Activated CD8-positive, alpha-beta T cell treated with anti-CD3 and anti-CD28 coated beads for 36 hours (primary cell): ENCODE data around the gene NUDT4. TPM values are rescaled to one million over a fixed set of nuclear protein-coding genes. Genes with fewer than 3 reads are reported as not detected.

Experiments
- ATAC-seq: fragments of 200-7000 bp; cut with Tn5 transposase; one replicate; pipeline ENCODE4 v1.10.0; 2021; ENCODE audit warnings: mild to moderate bottlenecking, moderate library complexity
- CTCF ChIA-PET: fragments of 350-600 bp; sonication (Branson Sonifier 250); formaldehyde crosslinking; loops from one replicate; lab custom pipeline; 2021; ENCODE audit warnings: antibody characterized with exemption; lab: Charles Lee
- POLR2A ChIA-PET: fragments of 350-600 bp; sonication (Branson Sonifier 250); formaldehyde crosslinking; loops from one replicate; lab custom pipeline; 2021; ENCODE audit warnings: antibody characterized with exemption; lab: Charles Lee
- DNase-seq: peaks from one replicate; pipeline ENCODE4 v3.0.0-alpha.2; 2020
- H3K27ac Mint-ChIP-seq: one replicate; pipeline ENCODE4 v1.8.0; 2021; ENCODE audit warnings: mild to moderate bottlenecking, mixed read lengths
- H3K27me3 Mint-ChIP-seq: one replicate; pipeline ENCODE4 v1.8.0; 2021; ENCODE audit warnings: mixed read lengths
- H3K36me3 Mint-ChIP-seq: one replicate; pipeline ENCODE4 v1.8.0; 2021; ENCODE audit warnings: low read depth, mixed read lengths
- H3K4me1 Mint-ChIP-seq: one replicate; pipeline ENCODE4 v1.8.0; 2021; ENCODE audit warnings: low read depth, mixed read lengths
- H3K4me3 Mint-ChIP-seq: one replicate; pipeline ENCODE4 v1.8.0; 2021; ENCODE audit warnings: mild to moderate bottlenecking, moderate library complexity, mixed read lengths
- H3K9me3 Mint-ChIP-seq: one replicate; pipeline ENCODE4 v1.8.0; 2021; ENCODE audit warnings: mixed read lengths
- intact Hi-C: fragments of 100-400 bp; cut with micrococcal nuclease; formaldehyde crosslinking; loops from one replicate; pipeline ENCODE4 v1.10.0; 2022
- total RNA-seq, 2 experiments: library from RNA; stranded (reverse); gene quantifications; one replicate each; pipeline ENCODE4 v1.2.3, GENCODE V29; 2021
- TF ChIP-seq, protein P1 (sequence below): fragments of 200-600 bp; IDR thresholded peaks from one replicate; pipeline ENCODE4 v1.8.0; 2022; ENCODE audit warnings: antibody characterized with exemption, mild to moderate bottlenecking

NUDT4 gene
- total RNA-seq, 2 experiments from 2014 or later: 54.9 to 61.9 TPM

DNA sequence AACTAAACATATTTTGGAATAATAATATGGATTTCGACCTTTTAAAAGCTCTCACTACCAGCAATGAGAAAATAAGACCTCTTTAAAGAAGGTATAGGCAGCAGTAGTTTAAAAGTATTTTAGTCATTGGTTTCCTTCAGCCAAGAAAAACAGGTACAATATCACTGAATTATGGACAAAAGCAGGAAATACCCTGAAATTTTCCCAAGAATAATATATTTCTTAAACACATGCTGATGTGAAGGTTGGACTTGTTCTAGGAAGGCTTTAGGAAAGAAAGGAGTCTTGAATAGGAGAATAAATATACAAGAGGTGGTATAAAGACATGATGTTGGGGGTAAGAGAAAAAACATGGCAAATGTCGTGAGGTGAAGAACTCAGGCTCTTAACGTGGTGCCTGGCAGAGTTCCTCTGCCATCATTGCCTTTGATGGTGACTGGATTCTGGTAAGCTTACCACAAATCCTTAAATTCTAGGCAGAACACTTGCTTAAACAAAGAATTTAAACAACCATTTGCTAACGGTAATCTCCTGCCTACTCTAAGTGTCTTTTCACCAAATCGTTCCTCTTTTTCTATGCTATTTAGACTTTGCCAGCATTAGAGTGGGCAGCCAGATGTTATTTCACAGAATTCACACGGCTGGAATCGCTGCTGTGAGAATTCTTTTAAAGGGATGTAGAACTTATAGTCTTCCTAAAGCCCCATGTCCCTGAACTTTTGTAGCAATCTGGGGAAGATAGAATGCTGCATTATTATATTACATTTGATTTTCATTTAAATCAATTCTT lies 11.9 kb upstream of the NUDT4 start:
- Mint-ChIP-seq H3K9me3 (no peaks in the 10 kb centered on the region), H3K4me3 (no peak overlapping the region), H3K4me1 (peaks cover 13% of the 10 kb centered on the region), H3K36me3 (no peaks in the 10 kb centered on the region), H3K27me3 (no peaks in the 10 kb centered on the region), H3K27ac (no peak overlapping the region)
- POLR2A ChIA-PET: interaction anchor here (0.7 kb wide), 1 partner anchor 308 kb away, joined by 3 read pairs; no protein-coding TSS in a partner anchor
- TF ChIP-seq, protein P1, sequence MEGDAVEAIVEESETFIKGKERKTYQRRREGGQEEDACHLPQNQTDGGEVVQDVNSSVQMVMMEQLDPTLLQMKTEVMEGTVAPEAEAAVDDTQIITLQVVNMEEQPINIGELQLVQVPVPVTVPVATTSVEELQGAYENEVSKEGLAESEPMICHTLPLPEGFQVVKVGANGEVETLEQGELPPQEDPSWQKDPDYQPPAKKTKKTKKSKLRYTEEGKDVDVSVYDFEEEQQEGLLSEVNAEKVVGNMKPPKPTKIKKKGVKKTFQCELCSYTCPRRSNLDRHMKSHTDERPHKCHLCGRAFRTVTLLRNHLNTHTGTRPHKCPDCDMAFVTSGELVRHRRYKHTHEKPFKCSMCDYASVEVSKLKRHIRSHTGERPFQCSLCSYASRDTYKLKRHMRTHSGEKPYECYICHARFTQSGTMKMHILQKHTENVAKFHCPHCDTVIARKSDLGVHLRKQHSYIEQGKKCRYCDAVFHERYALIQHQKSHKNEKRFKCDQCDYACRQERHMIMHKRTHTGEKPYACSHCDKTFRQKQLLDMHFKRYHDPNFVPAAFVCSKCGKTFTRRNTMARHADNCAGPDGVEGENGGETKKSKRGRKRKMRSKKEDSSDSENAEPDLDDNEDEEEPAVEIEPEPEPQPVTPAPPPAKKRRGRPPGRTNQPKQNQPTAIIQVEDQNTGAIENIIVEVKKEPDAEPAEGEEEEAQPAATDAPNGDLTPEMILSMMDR: no peak
- CTCF ChIA-PET: interaction anchor here (0.6 kb wide), 1 partner anchor 11 kb away, joined by 4 read pairs; no protein-coding TSS in a partner anchor
- no peak for DNase-seq
- ATAC-seq: no peak
- intact Hi-C loops: no loop called here

DNA sequence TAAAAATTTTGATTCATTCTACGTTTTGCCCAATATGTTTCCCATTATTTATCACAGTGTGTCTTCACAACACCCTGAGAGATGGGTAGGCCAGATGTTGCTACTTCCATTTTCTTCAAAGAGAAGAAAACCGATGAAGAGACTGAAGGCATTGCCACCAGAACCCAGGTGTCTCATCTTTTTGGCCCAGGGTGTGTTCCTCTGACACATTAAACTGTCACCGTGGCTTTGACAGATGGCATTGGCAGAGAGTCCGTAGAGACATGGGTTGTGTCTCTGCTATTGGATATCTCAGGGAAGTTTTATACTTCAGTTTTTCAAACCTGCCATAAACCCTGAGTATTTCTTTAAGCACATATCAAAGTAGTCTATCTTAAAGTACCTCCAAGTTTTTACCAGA lies 11.3 kb upstream of the NUDT4 start:
- no peak for DNase-seq
- peaks cover 13% of the 10 kb centered on the region for H3K4me1 Mint-ChIP-seq
- no peak overlapping the region for H3K27ac Mint-ChIP-seq
- no peaks in the 10 kb centered on the region for H3K27me3 Mint-ChIP-seq
- TF ChIP-seq, protein P1: no peak
- H3K9me3 Mint-ChIP-seq: no peaks in the 10 kb centered on the region
- intact Hi-C loops: no loop called here
- POLR2A ChIA-PET: no interaction called here
- CTCF ChIA-PET: no interaction called here
- H3K36me3 Mint-ChIP-seq: no peaks in the 10 kb centered on the region
- no peak for ATAC-seq
- no peak overlapping the region for H3K4me3 Mint-ChIP-seq

DNA sequence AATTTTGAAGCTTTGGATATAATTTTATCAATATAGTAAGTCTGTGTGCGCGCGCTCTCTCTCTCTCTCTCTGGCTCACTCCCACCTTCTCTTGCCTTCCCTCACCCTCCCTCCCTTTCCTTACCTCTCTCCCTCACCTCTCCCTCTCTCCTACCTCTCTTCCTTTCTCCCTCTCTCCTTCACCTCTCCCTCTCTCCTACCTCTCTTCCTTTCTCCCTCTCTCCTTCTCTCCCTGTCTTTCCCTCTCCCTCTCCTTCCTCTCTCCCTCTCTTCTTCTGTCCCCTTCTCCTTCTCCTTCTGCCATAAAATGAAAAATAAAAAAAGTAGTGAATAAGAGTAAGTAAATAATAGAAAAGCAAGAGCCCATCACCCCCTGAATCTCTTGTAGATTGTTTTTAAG lies 9.0 kb upstream of the NUDT4 start:
- ATAC-seq: no peak
- intact Hi-C loops: no loop called here
- no peaks in the 10 kb centered on the region for H3K27me3 Mint-ChIP-seq

DNA sequence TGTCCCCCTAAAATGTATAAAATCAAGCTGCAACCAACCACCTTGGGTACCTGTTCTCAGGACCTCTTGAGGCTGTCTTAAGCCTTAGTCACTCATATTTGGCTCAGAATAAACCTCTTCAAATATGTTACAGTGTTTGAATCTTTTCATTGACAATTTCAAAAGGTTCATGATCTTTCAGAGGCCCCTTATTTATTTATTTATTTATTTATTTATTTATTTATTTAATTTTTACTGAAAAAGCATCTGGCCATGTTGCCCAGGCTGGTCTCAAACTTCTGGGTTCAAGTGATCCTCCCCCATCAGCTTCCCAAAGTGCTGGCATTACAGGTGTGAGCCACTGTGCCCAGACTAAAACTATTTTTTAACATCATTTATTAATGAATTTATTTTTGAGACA lies 8.2 kb upstream of the NUDT4 start:
- TF ChIP-seq, protein P1: no peak
- Mint-ChIP-seq H3K4me1 (peaks cover 5% of the 10 kb centered on the region), H3K4me3 (no peak overlapping the region), H3K36me3 (no peaks in the 10 kb centered on the region), H3K27ac (no peak overlapping the region), H3K27me3 (no peaks in the 10 kb centered on the region), H3K9me3 (no peaks in the 10 kb centered on the region)
- DNase-seq (no peak), ATAC-seq (no peak)
- ChIA-PET POLR2A (no interaction called here), CTCF (no interaction called here)
- intact Hi-C loops: no loop called here

More for the DNA sequence above, 9.0 kb upstream of the NUDT4 start:
- H3K27ac Mint-ChIP-seq: no peak overlapping the region
- DNase-seq: no peak
- ChIA-PET POLR2A (no interaction called here), CTCF (no interaction called here)
- TF ChIP-seq, protein P1: no peak
- H3K36me3 Mint-ChIP-seq: no peaks in the 10 kb centered on the region
- H3K9me3 Mint-ChIP-seq: no peaks in the 10 kb centered on the region
- peaks cover 7% of the 10 kb centered on the region for H3K4me1 Mint-ChIP-seq
- no peak overlapping the region for H3K4me3 Mint-ChIP-seq

DNA sequence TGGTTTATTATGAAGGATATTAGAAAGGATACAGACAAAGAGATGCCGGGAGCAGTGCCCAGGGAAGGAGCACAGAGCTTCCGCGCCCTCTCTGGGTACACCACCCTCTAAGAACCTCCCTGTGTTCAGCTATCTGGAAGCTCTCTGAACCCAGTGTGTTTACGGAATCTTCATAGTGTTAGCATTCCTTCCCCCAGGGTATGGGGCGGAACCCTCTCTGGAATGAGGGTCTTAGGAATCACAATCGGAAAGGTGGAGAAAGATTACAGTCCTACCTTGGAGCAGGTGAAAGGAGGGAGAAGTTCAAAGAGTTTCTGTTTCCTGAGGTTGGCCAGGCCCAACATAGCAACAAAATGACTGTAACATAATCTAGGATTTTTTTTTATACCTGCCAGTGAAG lies 6.8 kb upstream of the NUDT4 start:
- CTCF ChIA-PET: interaction anchor here (1.9 kb wide), 1 partner anchor 273 kb away, joined by 5 read pairs; no protein-coding TSS in a partner anchor
- H3K9me3 Mint-ChIP-seq: no peaks in the 10 kb centered on the region

More for the DNA sequence above, 6.8 kb upstream of the NUDT4 start:
- no peak for DNase-seq
- H3K27me3 Mint-ChIP-seq: no peaks in the 10 kb centered on the region
- peaks cover 4% of the 10 kb centered on the region for H3K4me1 Mint-ChIP-seq
- no peak for ATAC-seq
- H3K4me3 Mint-ChIP-seq: no peak overlapping the region
- no peak overlapping the region for H3K27ac Mint-ChIP-seq
- TF ChIP-seq, protein P1: no peak
- no peaks in the 10 kb centered on the region for H3K36me3 Mint-ChIP-seq
- intact Hi-C loops: no loop called here
- POLR2A ChIA-PET: no interaction called here
